ENCODE data around the gene TIE1.

TIE1 gene

DNA sequence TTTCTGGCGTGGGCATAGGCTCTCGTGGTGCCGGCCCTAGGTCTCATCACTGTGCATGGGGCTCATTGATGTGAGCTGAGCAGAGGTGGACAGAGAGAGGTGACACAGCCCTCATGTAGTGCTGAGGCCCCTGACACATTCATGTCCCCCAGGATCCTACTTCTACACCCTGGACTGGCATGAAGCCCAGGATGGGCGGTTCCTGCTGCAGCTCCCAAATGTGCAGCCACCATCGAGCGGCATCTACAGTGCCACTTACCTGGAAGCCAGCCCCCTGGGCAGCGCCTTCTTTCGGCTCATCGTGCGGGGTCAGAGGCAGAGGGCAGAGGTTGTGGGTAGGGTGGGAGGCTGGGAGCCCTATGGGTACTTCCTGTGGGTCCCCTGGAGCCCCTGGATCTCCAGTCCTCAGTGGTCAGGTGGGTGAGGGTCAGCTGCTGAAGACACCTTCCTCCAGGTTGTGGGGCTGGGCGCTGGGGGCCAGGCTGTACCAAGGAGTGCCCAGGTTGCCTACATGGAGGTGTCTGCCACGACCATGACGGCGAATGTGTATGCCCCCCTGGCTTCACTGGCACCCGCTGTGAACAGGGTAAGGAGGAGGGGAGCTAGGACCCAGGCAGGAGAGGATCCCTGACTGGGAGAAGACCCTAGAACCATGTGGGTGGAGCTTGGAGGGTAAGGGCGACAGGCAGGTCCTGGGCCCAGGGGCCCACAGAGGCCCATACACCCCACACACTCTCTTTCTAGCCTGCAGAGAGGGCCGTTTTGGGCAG is 6.1 kb downstream of the TIE1 start:
- no peak overlapping the region for H3K9ac ChIP-seq (ENCODE audit: low read length)
- no peak overlapping the region for H3K4me3 ChIP-seq (ENCODE audit: low read depth, low read length)
- H3K9me3 ChIP-seq (ENCODE audit: control insufficient read depth, insufficient read depth, low read depth, low read length): no peaks in the 10 kb centered on the region
- H3K27me3 ChIP-seq (ENCODE audit: control insufficient read depth, insufficient read depth, low read length): no peaks in the 10 kb centered on the region
- H3K27ac ChIP-seq (ENCODE audit: low read depth, low read length): no peak overlapping the region
- no peaks in the 10 kb centered on the region; the same call in 1 of the 2 replicates for H3K4me1 ChIP-seq (ENCODE audit: control insufficient read depth, insufficient read depth, low read length)
- no peaks in the 10 kb centered on the region for H3K36me3 ChIP-seq (ENCODE audit: control insufficient read depth, insufficient read depth, low read length)

DNA sequence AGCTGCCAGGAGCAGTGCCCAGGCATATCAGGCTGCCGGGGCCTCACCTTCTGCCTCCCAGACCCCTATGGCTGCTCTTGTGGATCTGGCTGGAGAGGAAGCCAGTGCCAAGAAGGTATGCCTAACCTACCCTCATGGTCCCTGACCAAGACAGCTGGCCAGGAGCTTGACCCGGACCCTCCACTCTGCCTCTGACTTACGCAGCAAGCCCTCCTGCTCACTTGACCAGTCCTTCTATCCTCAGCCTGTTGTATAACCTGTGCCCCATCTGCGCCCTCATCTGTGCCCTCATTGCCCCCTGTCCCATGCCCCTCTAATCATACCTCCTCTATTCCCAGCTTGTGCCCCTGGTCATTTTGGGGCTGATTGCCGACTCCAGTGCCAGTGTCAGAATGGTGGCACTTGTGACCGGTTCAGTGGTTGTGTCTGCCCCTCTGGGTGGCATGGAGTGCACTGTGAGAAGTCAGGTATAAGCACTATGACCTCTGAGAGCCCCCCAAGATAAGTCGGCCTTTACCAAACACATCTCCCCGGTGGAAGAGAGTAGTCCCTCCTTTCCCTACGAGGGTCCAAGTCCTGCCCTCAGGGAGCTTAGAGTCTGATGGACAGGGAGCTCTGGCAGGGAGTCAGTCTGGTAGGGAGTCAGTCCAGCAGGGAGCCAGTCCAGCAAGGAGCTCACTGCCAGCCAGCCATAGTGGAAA is 6.8 kb downstream of the TIE1 start:
- H3K4me1 ChIP-seq (ENCODE audit: control insufficient read depth, insufficient read depth, low read length): no peaks in the 10 kb centered on the region; the same call in 1 of the 2 replicates
- no peak overlapping the region for H3K27ac ChIP-seq (ENCODE audit: low read depth, low read length)
- H3K9ac ChIP-seq (ENCODE audit: low read length): no peak overlapping the region
- no peaks in the 10 kb centered on the region for H3K9me3 ChIP-seq (ENCODE audit: control insufficient read depth, insufficient read depth, low read depth, low read length)
- no peaks in the 10 kb centered on the region for H3K36me3 ChIP-seq (ENCODE audit: control insufficient read depth, insufficient read depth, low read length)
- H3K27me3 ChIP-seq (ENCODE audit: control insufficient read depth, insufficient read depth, low read length): no peaks in the 10 kb centered on the region
- H3K4me3 ChIP-seq (ENCODE audit: low read depth, low read length): no peak overlapping the region

- no peak overlapping the region for H3K4me3 ChIP-seq (ENCODE audit: low read depth, low read length)
- H3K4me1 ChIP-seq (ENCODE audit: control insufficient read depth, insufficient read depth, low read length): no peaks in the 10 kb centered on the region; the same call in 1 of the 2 replicates
- H3K9ac ChIP-seq (ENCODE audit: low read length): no peak overlapping the region
- no peaks in the 10 kb centered on the region for H3K9me3 ChIP-seq (ENCODE audit: control insufficient read depth, insufficient read depth, low read depth, low read length)
- no peaks in the 10 kb centered on the region for H3K27me3 ChIP-seq (ENCODE audit: control insufficient read depth, insufficient read depth, low read length)
- no peak overlapping the region for H3K27ac ChIP-seq (ENCODE audit: low read depth, low read length)
- no peaks in the 10 kb centered on the region for H3K36me3 ChIP-seq (ENCODE audit: control insufficient read depth, insufficient read depth, low read length)
These were observed 8.0 kb downstream of the TIE1 start for GRCh38 chr1:43308635-43309404.

GRCh38 chr1:43309405-43310025 is 8.7 kb downstream of the TIE1 start:
- Histone ChIP-seq H3K27me3 (ENCODE audit: control insufficient read depth, insufficient read depth, low read length) (no peaks in the 10 kb centered on the region), H3K9me3 (ENCODE audit: control insufficient read depth, insufficient read depth, low read depth, low read length) (no peaks in the 10 kb centered on the region), H3K9ac (ENCODE audit: low read length) (no peak overlapping the region), H3K4me3 (ENCODE audit: low read depth, low read length) (no peak overlapping the region), H3K27ac (ENCODE audit: low read depth, low read length) (no peak overlapping the region), H3K36me3 (ENCODE audit: control insufficient read depth, insufficient read depth, low read length) (no peaks in the 10 kb centered on the region), H3K4me1 (ENCODE audit: control insufficient read depth, insufficient read depth, low read length) (no peaks in the 10 kb centered on the region; the same call in 1 of the 2 replicates)

GRCh38 chr1:43311521-43311920 is 10.7 kb downstream of the TIE1 start:
- H3K4me3 ChIP-seq (ENCODE audit: low read depth, low read length): no peak overlapping the region
- H3K27me3 ChIP-seq (ENCODE audit: control insufficient read depth, insufficient read depth, low read length): no peaks in the 10 kb centered on the region
- H3K9ac ChIP-seq (ENCODE audit: low read length): no peak overlapping the region
- no peak overlapping the region for H3K27ac ChIP-seq (ENCODE audit: low read depth, low read length)
- H3K36me3 ChIP-seq (ENCODE audit: control insufficient read depth, insufficient read depth, low read length): no peaks in the 10 kb centered on the region
- no peaks in the 10 kb centered on the region for H3K4me1 ChIP-seq (ENCODE audit: control insufficient read depth, insufficient read depth, low read length)
- no peaks in the 10 kb centered on the region for H3K9me3 ChIP-seq (ENCODE audit: control insufficient read depth, insufficient read depth, low read depth, low read length)

DNA sequence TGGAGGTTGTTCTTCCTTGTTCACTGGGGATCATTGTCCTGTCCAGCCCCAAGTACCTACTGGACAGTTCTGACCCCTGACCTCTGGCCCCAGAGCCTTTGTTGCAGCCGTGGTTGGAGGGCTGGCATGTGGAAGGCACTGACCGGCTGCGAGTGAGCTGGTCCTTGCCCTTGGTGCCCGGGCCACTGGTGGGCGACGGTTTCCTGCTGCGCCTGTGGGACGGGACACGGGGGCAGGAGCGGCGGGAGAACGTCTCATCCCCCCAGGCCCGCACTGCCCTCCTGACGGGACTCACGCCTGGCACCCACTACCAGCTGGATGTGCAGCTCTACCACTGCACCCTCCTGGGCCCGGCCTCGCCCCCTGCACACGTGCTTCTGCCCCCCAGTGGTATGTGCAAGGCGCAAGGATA is 11.4 kb downstream of the TIE1 start:
- no peak overlapping the region for H3K9ac ChIP-seq (ENCODE audit: low read length)
- no peaks in the 10 kb centered on the region for H3K27me3 ChIP-seq (ENCODE audit: control insufficient read depth, insufficient read depth, low read length)
- no peaks in the 10 kb centered on the region for H3K9me3 ChIP-seq (ENCODE audit: control insufficient read depth, insufficient read depth, low read depth, low read length)
- no peak overlapping the region for H3K27ac ChIP-seq (ENCODE audit: low read depth, low read length)
- H3K4me3 ChIP-seq (ENCODE audit: low read depth, low read length): no peak overlapping the region
- no peaks in the 10 kb centered on the region for H3K36me3 ChIP-seq (ENCODE audit: control insufficient read depth, insufficient read depth, low read length)
- no peaks in the 10 kb centered on the region for H3K4me1 ChIP-seq (ENCODE audit: control insufficient read depth, insufficient read depth, low read length)

DNA sequence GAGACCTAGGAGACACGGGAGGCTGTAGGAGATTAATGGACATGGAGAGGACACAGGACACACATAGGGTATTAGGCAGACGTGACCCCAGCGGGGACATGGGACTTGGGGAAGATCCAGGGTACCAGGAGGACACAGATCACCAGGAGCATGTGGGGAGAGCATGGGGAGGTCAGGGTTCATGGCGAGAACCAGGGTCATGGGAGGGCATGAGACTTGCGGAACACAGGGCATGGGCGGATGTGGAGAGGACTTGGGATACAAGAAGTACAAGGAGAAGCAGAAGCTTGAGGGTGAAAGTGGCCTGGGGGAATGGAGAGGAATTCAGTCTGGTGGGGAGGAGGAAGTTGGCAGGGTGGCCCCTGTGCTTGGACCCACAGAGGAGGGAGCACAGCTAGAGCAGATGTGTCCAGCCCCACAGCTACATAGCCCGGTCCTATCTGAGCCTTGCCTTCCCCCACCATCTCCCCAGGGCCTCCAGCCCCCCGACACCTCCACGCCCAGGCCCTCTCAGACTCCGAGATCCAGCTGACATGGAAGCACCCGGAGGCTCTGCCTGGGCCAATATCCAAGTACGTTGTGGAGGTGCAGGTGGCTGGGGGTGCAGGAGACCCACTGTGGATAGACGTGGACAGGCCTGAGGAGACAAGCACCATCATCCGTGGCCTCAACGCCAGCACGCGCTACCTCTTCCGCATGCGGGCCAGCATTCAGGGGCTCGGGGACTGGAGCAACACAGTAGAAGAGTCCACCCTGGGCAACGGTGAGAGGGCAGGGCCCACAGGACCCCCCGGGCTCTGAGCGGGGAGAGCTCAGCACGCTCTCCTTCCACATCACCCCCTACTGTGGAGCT is 12.1 kb downstream of the TIE1 start:
- Histone ChIP-seq H3K4me3 (ENCODE audit: low read depth, low read length) (no peak overlapping the region), H3K9me3 (ENCODE audit: control insufficient read depth, insufficient read depth, low read depth, low read length) (no peaks in the 10 kb centered on the region), H3K4me1 (ENCODE audit: control insufficient read depth, insufficient read depth, low read length) (no peaks in the 10 kb centered on the region), H3K36me3 (ENCODE audit: control insufficient read depth, insufficient read depth, low read length) (no peaks in the 10 kb centered on the region), H3K27me3 (ENCODE audit: control insufficient read depth, insufficient read depth, low read length) (no peaks in the 10 kb centered on the region), H3K9ac (ENCODE audit: low read length) (no peak overlapping the region), H3K27ac (ENCODE audit: low read depth, low read length) (no peak overlapping the region)

DNA sequence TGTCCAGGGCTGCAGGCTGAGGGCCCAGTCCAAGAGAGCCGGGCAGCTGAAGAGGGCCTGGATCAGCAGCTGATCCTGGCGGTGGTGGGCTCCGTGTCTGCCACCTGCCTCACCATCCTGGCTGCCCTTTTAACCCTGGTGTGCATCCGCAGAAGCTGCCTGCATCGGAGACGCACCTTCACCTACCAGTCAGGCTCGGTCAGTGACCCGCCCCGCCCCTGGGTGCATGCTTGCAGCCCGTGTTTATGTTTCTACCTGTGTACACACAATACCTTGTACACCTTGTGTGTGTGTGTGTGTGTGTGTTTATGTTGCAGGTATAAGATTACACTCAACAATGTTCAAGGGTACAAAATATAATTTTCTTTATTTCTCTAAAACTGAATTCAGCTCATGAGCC is 13.0 kb downstream of the TIE1 start:
- no peaks in the 10 kb centered on the region for H3K27me3 ChIP-seq (ENCODE audit: control insufficient read depth, insufficient read depth, low read length)
- no peak overlapping the region for H3K9ac ChIP-seq (ENCODE audit: low read length)
- H3K4me3 ChIP-seq (ENCODE audit: low read depth, low read length): no peak overlapping the region

GRCh38 chr1:43314233-43314632 is 13.5 kb downstream of the TIE1 start:
- Histone ChIP-seq H3K27me3 (ENCODE audit: control insufficient read depth, insufficient read depth, low read length) (no peaks in the 10 kb centered on the region), H3K9me3 (ENCODE audit: control insufficient read depth, insufficient read depth, low read depth, low read length) (no peaks in the 10 kb centered on the region), H3K4me1 (ENCODE audit: control insufficient read depth, insufficient read depth, low read length) (no peaks in the 10 kb centered on the region), H3K36me3 (ENCODE audit: control insufficient read depth, insufficient read depth, low read length) (no peaks in the 10 kb centered on the region), H3K9ac (ENCODE audit: low read length) (no peak overlapping the region), H3K4me3 (ENCODE audit: low read depth, low read length) (no peak overlapping the region), H3K27ac (ENCODE audit: low read depth, low read length) (no peak overlapping the region)

More for the DNA sequence above, 13.0 kb downstream of the TIE1 start:
- Histone ChIP-seq H3K9me3 (ENCODE audit: control insufficient read depth, insufficient read depth, low read depth, low read length) (no peaks in the 10 kb centered on the region), H3K4me1 (ENCODE audit: control insufficient read depth, insufficient read depth, low read length) (no peaks in the 10 kb centered on the region), H3K36me3 (ENCODE audit: control insufficient read depth, insufficient read depth, low read length) (no peaks in the 10 kb centered on the region), H3K27ac (ENCODE audit: low read depth, low read length) (no peak overlapping the region)

DNA sequence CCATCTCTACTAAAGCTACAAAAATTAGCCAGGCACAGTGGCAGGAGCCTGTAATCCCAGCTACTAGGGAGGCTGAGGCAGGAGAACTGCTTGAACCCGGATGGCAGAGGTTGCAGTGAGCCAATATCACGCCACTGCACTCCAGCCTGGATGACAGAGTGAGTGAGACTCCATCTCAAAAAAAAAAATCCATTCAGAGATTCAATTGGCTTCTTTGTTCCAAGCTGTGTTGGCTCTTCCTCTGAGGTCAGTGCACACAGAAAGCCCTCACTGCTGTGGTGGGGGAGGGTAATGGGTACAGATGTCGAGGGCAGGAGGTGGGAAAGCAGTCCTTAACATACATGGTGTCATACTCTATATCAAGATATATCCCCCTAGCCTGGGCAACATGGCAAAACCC is 14.7 kb downstream of the TIE1 start:
- Histone ChIP-seq H3K27ac (ENCODE audit: low read depth, low read length) (no peak overlapping the region), H3K9ac (ENCODE audit: low read length) (no peak overlapping the region), H3K4me1 (ENCODE audit: control insufficient read depth, insufficient read depth, low read length) (no peaks in the 10 kb centered on the region), H3K9me3 (ENCODE audit: control insufficient read depth, insufficient read depth, low read depth, low read length) (no peaks in the 10 kb centered on the region), H3K4me3 (ENCODE audit: low read depth, low read length) (no peak overlapping the region), H3K36me3 (ENCODE audit: control insufficient read depth, insufficient read depth, low read length) (no peaks in the 10 kb centered on the region), H3K27me3 (ENCODE audit: control insufficient read depth, insufficient read depth, low read length) (no peaks in the 10 kb centered on the region)
